ENCODE data around the gene LMF1. TPM values are rescaled to one million over a fixed set of nuclear protein-coding genes. Genes with fewer than 3 reads are reported as not detected.

The LMF1 gene
- total and polyA plus RNA-seq, 2 of the 8 experiments (the other 6 are each of a cell fraction or from before 2014, with no cell fraction given) = 3.5 to 9.1 TPM

- TF ChIP-seq PHF8 (conservative IDR thresholded peaks at IDR 0.05; ENCODE audit: low read depth, low read length) = no peak
Observed at GRCh38 chr16:989354-989814, 18.6 kb upstream of the LMF1 start (continued).

All from H1 (cell line).